OCI-LY3 (cell line): ENCODE data around the gene PDK2.

Source experiments
- EZH2phosphoT487 ChIP-seq: fragments of 200-600 bp; shearing (Covaris generic); IDR thresholded peaks from 2 replicates; pipeline ENCODE4 v1.6.1; 2018; ENCODE audit warnings: antibody characterized with exemption, mixed run types, low read depth
- TF ChIP-seq, protein P1 (sequence below): fragments of 200-600, 300-600 bp; sonication (generic); IDR thresholded peaks from 2 replicates; pipeline ENCODE4 v1.5.1; 2014; ENCODE audit warnings: antibody characterized with exemption, low read length, low read depth

DNA sequence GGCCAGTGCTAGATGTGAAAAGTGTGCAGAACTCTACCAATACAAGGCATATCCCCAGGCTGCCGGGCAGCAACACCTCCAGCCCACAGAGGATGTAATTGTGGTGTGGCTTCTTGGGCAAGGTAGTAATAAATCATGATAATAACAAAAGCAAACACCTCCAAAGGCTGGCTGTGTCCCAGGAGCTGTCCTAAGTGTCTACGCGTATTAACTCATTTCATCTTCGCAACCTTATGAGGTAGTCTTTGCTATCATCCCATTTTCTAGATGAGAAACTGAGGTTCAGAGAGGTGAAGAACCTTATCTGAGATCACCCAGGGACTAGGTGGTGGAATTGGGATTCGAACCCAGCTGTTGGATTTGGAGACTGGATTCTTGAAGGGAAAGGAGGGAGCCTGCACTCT, 5.3 kb downstream of the PDK2 start:
- TF ChIP-seq, protein P1, sequence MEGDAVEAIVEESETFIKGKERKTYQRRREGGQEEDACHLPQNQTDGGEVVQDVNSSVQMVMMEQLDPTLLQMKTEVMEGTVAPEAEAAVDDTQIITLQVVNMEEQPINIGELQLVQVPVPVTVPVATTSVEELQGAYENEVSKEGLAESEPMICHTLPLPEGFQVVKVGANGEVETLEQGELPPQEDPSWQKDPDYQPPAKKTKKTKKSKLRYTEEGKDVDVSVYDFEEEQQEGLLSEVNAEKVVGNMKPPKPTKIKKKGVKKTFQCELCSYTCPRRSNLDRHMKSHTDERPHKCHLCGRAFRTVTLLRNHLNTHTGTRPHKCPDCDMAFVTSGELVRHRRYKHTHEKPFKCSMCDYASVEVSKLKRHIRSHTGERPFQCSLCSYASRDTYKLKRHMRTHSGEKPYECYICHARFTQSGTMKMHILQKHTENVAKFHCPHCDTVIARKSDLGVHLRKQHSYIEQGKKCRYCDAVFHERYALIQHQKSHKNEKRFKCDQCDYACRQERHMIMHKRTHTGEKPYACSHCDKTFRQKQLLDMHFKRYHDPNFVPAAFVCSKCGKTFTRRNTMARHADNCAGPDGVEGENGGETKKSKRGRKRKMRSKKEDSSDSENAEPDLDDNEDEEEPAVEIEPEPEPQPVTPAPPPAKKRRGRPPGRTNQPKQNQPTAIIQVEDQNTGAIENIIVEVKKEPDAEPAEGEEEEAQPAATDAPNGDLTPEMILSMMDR: no peak
- TF ChIP-seq EZH2phosphoT487: no peak
